Upper lobe of left lung (tissue), 6 donors: Measurements from ENCODE around the gene GAP43. TPM values are rescaled to one million over a fixed set of nuclear protein-coding genes. Genes with fewer than 3 reads are reported as not detected.

Experiments used
- ATAC-seq, 2 donors: fragments of 200-7000 bp; cut with Tn5 transposase; one replicate each; pipeline ENCODE4 v1.9.1; 2022; ENCODE audit warnings: mild to moderate bottlenecking in 2 of 2, moderate library complexity in 2 of 2; ENCODE audit not compliant: low FRiP score in 2 of 2
- DNase-seq, 2 donors: peaks; one replicate each; pipeline ENCODE4 v3.0.0-alpha.2; 2019 to 2020
- H3K27ac ChIP-seq, 4 donors: fragments of 200-600 bp; sonication (generic); one replicate each; pipeline ENCODE4 v1.5.1; 2016 to 2019
- H3K27me3 ChIP-seq, 4 donors: fragments of 200-600 bp; sonication (generic); one replicate each; pipeline ENCODE4 v1.5.1; 2017 to 2019
- H3K36me3 ChIP-seq, 4 donors: fragments of 200-600 bp; sonication (generic); one replicate each; pipeline ENCODE4 v1.5.1; 2016 to 2019
- H3K4me1 ChIP-seq, 4 donors: fragments of 200-600 bp; sonication (generic); one replicate each; pipeline ENCODE4 v1.5.1; 2018 to 2019
- H3K4me3 ChIP-seq, 4 donors: fragments of 200-600 bp; sonication (generic); one replicate each; pipeline ENCODE4 v1.5.1; 2017 to 2019; ENCODE audit warnings: mild to moderate bottlenecking in 2 of 4, moderate library complexity in 1 of 4
- H3K9me3 ChIP-seq, 4 donors: fragments of 200-600 bp; sonication (generic); one replicate each; pipeline ENCODE4 v1.5.1; 2018 to 2019
- CTCF ChIP-seq, 6 experiments: fragments of 450-650 bp in 4 of 6; fragments of 200-600 bp in 2 of 6; sonication (generic) in 2 of 6; IDR thresholded peaks; one replicate each; pipeline ENCODE4 v1.5.1; 2016 to 2019; ENCODE audit warnings: antibody characterized with exemption in 6 of 6
- EP300 ChIP-seq, 4 donors: sonication (generic); formaldehyde crosslinking; IDR thresholded peaks; one replicate each; pipeline ENCODE4 v1.5.1; 2017; ENCODE audit warnings: antibody characterized with exemption in 4 of 4, control low read depth in 2 of 4
- POLR2A ChIP-seq, 4 donors: fragments of 450-650 bp; IDR thresholded peaks; one replicate each; pipeline ENCODE4 v1.5.1; 2016 to 2017; ENCODE audit warnings: antibody characterized with exemption in 4 of 4, mild to moderate bottlenecking in 2 of 4
- POLR2AphosphoS5 ChIP-seq, 2 donors: sonication (generic); formaldehyde crosslinking; IDR thresholded peaks; one replicate each; pipeline ENCODE4 v1.5.1; 2017; ENCODE audit warnings: antibody characterized with exemption in 2 of 2
- WGBS, 2 donors: methylation state at CpG; one replicate each; pipeline ENCODE4 v1.1.5; 2017 to 2018; 5-methylcytosine and 5-hydroxymethylcytosine counted together
- total RNA-seq, 6 donors: library from RNA; depleted of rRNA in 4 of 6; stranded (reverse); fragments of >200 nt in 4 of 6; gene quantifications; one replicate each; pipeline versions ENCODE4 v1.1.0 to v1.2.1, GENCODE V29; 2016 to 2021
- donor health status: DM: no; HTN: no; CAD: no; lungs with moderate emphysema.
- donor health status: DM: no; HTN: yes; CAD: no; lungs with severe emphysema.

GAP43 gene
- total RNA-seq, 6 donors from 2014 or later: 0.13 TPM; not detected in 5

DNA sequence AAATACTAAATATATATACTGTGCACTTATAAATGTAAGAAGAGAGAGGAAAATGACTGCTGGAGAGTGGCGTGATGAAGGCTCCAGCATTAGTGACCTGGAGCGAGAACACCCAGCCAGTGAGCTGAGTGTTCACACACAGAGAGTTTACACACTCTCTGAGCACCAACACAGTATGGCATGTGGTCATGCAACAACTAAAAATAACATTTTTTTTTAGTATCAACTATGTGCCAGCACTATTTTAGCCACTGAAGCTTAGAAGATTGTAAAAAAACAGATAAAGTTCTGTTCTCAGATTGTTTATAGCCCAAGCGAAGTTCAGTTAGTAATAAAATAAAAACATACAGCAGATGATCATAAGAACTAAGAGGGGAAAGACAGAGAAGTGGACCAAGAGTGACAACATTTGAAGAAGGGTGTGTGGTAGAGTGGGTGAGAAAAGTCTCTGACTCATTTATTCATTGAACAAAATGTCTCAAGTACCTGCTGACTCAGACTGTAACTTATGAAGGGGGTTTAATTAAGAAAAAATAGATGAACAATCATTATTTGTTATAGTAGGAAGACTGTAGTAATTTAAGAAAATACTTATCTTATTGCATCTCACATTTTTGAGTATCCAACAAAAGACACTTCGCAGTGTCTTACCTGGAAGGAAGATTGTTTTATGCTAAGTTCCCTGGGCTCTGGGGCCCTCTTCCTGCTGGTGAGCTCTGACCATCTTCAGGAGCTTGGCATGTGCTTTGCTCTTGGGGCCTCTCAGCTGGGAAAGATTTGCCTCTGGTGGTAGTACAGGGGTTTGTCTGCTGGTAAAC, 43.8 kb downstream of the GAP43 start:
- 84 to 88% methylated on average over 4 of the region's 4 CpGs for WGBS, 2 donors
- Histone ChIP-seq H3K4me1 (peaks cover 0 to 5% (median 2%) of the 10 kb centered on the region in 4 donors), H3K36me3 (no peaks in the 10 kb centered on the region), H3K4me3 (no peak overlapping the region), H3K27ac (no peak overlapping the region), H3K9me3 (no peaks in the 10 kb centered on the region), H3K27me3 (no peaks in the 10 kb centered on the region)
- TF ChIP-seq POLR2A (IDR thresholded peaks at IDR 0.05): no peak
- no peak for TF ChIP-seq POLR2AphosphoS5 (IDR thresholded peaks at IDR 0.05)
- no peak for TF ChIP-seq CTCF (IDR thresholded peaks at IDR 0.05)
- TF ChIP-seq EP300 (IDR thresholded peaks at IDR 0.05): no peak
- DNase-seq (no peak), ATAC-seq (peak in 1 of 2 donors; percentile 56)

DNA sequence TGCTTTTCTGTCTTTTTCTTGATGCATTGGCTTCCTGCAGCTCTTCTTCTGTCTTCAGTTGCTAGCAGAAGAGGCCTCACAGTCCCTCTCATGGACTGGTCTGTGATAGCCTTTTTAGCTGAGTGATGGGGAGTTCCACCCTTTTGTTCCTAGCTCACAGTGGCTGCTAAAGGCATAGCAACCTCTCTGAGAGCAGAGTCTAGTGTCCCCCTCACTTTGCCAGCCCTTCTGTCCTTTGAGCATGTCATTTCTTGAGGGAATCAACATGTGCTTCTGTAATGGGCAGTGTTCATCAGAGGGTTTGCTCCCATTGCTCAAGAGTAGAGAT, 44.4 kb downstream of the GAP43 start:
- ATAC-seq (peak in 1 of 2 donors; percentile 17), DNase-seq (no peak)
- H3K4me3 ChIP-seq: no peak overlapping the region
- no peaks in the 10 kb centered on the region for H3K9me3 ChIP-seq
- peaks cover 0 to 5% (median 2%) of the 10 kb centered on the region in 4 donors for H3K4me1 ChIP-seq
- H3K36me3 ChIP-seq: no peaks in the 10 kb centered on the region
- no peak overlapping the region for H3K27ac ChIP-seq
- H3K27me3 ChIP-seq: no peaks in the 10 kb centered on the region
- TF ChIP-seq CTCF (IDR thresholded peaks at IDR 0.05): no peak
- TF ChIP-seq POLR2AphosphoS5 (IDR thresholded peaks at IDR 0.05): no peak
- no peak for TF ChIP-seq POLR2A (IDR thresholded peaks at IDR 0.05)
- no peak for TF ChIP-seq EP300 (IDR thresholded peaks at IDR 0.05)

DNA sequence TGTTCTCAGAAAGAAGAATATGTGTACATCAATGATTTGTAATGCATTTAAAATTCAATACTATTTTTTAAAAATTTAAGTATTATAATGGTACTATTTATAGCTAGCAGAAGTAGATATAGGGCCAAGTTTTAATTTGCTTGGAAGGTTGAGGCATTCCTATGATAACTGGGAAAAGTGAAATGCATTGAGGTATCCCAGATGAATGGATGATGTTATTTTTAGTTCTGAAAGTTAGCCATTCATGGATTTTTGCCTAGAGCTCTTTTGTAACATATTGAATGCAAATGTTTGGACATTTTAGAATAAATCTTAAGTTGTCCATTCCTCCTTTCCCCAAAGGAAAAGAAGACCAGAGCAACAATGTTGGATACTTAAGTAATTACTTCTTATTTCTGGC, 47.6 kb downstream of the GAP43 start:
- peaks cover 0 to 5% (median 2%) of the 10 kb centered on the region in 4 donors for H3K4me1 ChIP-seq
- H3K27me3 ChIP-seq: no peaks in the 10 kb centered on the region
- H3K36me3 ChIP-seq: no peaks in the 10 kb centered on the region
- DNase-seq (no peak), ATAC-seq (no peak)
- no peak overlapping the region for H3K27ac ChIP-seq
- no peaks in the 10 kb centered on the region for H3K9me3 ChIP-seq
- no peak for TF ChIP-seq CTCF (IDR thresholded peaks at IDR 0.05)
- no peak for TF ChIP-seq POLR2AphosphoS5 (IDR thresholded peaks at IDR 0.05)
- TF ChIP-seq POLR2A (IDR thresholded peaks at IDR 0.05): no peak
- TF ChIP-seq EP300 (IDR thresholded peaks at IDR 0.05): no peak
- no peak overlapping the region for H3K4me3 ChIP-seq

DNA sequence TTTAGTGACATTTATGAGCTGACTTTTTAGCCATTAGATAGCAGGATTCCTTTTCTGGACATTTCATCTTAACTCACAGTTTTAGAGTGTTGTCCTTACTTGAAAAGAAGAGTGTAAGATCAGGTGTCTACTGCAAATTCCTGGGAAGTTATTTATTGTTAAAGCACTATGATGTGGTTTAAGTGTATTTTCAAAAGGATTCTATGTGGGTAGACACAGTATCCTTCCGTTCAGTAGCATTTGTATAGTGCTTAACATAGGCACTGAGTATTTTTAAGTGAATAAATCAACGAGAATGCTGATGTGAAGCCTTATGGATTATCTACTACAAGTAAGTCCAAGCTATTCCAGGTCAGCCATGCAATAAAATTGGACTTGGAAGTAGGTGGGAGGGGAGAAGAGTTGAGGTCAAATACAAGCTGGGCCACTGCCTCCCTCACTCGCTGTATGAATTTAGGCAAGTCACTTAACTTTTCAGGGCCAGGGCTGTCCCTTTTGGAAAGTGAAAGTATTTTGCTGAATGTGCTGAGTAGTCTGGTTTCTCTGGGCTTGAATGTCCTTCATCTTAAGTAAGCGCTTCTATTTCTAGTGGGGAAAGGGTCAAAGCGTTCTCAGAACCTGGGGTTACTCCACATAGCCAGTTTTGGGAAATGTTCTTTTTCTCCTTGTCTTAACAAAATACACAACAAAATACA, 48.6 kb downstream of the GAP43 start:
- DNase-seq (no peak), ATAC-seq (peak in 1 of 2 donors; percentile 75)
- 71 to 73% methylated on average over 5 of the region's 5 CpGs for WGBS, 2 donors
- TF ChIP-seq POLR2A (IDR thresholded peaks at IDR 0.05) (no peak), CTCF (IDR thresholded peaks at IDR 0.05) (no peak), EP300 (IDR thresholded peaks at IDR 0.05) (no peak), POLR2AphosphoS5 (IDR thresholded peaks at IDR 0.05) (no peak)
- Histone ChIP-seq H3K9me3 (no peaks in the 10 kb centered on the region), H3K27me3 (no peaks in the 10 kb centered on the region), H3K4me1 (peaks cover 0 to 5% (median 2%) of the 10 kb centered on the region in 4 donors), H3K4me3 (no peak overlapping the region), H3K36me3 (no peaks in the 10 kb centered on the region), H3K27ac (no peak overlapping the region)
